Measurements from ENCODE around the gene TRDN.

GRCh38 chr6:123569575-123569974, 67.2 kb downstream of the TRDN start:
- TF ChIP-seq CTCF (IDR thresholded peaks at IDR 0.05) (no peak), POLR2A (IDR thresholded peaks at IDR 0.05) (no peak)

Measured in body of pancreas (tissue), 4 donors.